ENCODE data around the gene TCP11X2.
"Not testable (repeated sequence)": the region's sequence is repeated elsewhere in the genome, so short reads cannot be mapped to it uniquely, and the experiment has no call there.

TCP11X2 gene

GRCh38 chrX:102471762-102472220 lies at the start of gene TCP11X2:
Gene TCP11X2, minus strand, starts transcription at chrX:102471812.
- DNase-seq: not testable (repeated sequence)

- DNase-seq: no peak
These were observed 45.7 kb upstream of the TCP11X2 start for GRCh38 chrX:102517326-102517725.

GRCh38 chrX:102515975-102516941 lies 44.6 kb upstream of the TCP11X2 start, which contains the start of gene TMSB15A:
Gene TMSB15A, minus strand, starts transcription at chrX:102516739.
- peak in 1 of 2 experiments; percentile 51 for DNase-seq

- DNase-seq: no peak
These were observed 42.9 kb upstream of the TCP11X2 start for GRCh38 chrX:102514536-102514935.

GRCh38 chrX:102498732-102499131 lies 27.1 kb upstream of the TCP11X2 start:
- no peak for DNase-seq

- no peak for DNase-seq
These were observed 20.2 kb upstream of the TCP11X2 start for GRCh38 chrX:102491766-102492165.

- DNase-seq: not testable (repeated sequence)
These were observed 7.2 kb upstream of the TCP11X2 start for GRCh38 chrX:102478765-102479164.

- not testable (repeated sequence) for DNase-seq
These were observed 1.4 kb downstream of the TCP11X2 start for GRCh38 chrX:102470215-102470614.

GRCh38 chrX:102458615-102459014 lies 13.0 kb downstream of the TCP11X2 start:
- not testable (repeated sequence) for DNase-seq

GRCh38 chrX:102439908-102440307 lies 31.7 kb downstream of the TCP11X2 start, which contains the start of gene NXF2B:
Gene NXF2B, minus strand, starts transcription at chrX:102440008. Its CDS starts 59,972 bp downstream, at chrX:102380036.
- not testable (repeated sequence) for DNase-seq

GRCh38 chrX:102414493-102414892 lies 57.1 kb downstream of the TCP11X2 start:
- DNase-seq: not testable (repeated sequence)
